GM18861 (cell line): Measurements from ENCODE around the gene MTHFD2L.

ENCODE experiments used
- ATAC-seq: cut with Tn5 transposase; IDR thresholded peaks from one replicate; pipeline ENCODE4 v1.9.1; 2021; ENCODE audit not compliant: unreplicated experiment

Gene MTHFD2L

DNA sequence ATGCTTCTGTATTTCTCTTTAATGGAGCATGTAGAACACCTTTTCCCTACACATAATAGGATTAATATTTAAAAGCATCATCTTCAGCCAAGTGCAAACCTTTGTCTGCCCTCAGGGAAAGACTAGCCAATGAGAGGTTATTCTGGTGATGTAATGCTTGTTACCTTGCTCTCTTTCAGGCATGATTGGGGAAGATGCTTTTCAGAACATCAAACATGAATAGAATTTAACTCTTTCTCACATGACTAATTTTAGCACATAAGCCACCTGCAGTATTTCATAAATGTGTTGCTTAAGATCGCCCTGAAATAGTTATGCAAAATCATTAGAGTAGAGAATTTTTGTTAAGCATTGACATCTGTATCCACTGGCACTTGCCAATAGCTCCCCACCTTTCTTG, 139.6 kb downstream of the MTHFD2L start:
- no peak for ATAC-seq

DNA sequence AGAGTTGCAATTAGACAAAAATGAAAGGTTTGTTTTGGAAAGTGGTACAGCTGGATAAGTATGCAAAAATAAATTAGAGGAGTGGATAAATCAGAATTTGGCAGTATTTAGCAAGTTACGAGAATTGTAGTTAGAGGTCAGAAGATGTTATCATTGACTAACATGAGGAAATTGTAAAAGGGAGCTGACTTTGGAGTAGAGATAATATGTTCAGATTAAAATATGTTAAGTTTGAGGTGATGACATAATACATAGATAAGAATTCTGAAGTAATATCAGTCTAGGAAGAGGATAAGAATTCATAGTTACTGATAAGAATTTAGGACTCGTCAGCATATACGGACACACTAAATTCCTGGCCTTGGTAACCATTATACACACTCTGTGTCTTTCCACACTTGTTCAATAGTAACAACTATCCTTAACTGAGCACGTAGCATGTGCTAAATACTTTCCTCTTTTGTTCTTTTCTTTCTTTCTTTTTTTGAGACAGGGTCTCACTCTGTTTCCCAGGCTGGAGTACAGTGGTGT, 146.2 kb downstream of the MTHFD2L start:
- ATAC-seq, result no peak

GRCh38 chr4:74305000-74305399, 147.1 kb downstream of the MTHFD2L start:
- no peak for ATAC-seq

GRCh38 chr4:74307170-74307569, 149.3 kb downstream of the MTHFD2L start:
- ATAC-seq, result no peak

GRCh38 chr4:74308215-74308614, 150.3 kb downstream of the MTHFD2L start, which contains the start of gene EPGN:
TSS of gene EPGN (plus strand) at chr4:74308470. CDS start at chr4:74308534, 64 bp downstream.
- ATAC-seq, result no peak

DNA sequence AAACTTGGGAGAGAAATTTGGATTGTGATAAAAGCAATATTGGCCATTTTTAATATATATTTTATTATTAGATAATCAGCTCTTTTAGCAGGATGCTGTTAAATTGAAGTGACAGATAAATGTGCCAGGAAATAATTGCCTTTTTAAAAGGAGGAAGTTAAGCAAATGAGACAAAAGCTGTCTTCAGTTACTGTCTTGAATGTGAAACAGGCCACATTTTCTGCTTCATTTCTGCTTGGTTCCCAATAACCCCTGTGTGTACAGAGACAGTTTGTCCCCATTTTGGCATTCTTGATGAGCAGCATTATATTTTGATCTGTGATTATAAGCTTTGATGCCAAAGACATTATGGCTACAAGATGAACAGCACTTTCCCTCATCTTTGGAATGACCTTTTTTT, 151.3 kb downstream of the MTHFD2L start:
- ATAC-seq, result no peak

GRCh38 chr4:74311696-74312313, 153.9 kb downstream of the MTHFD2L start:
- ATAC-seq, result no peak

- no peak for ATAC-seq
Measured at GRCh38 chr4:74314329-74314728, 156.4 kb downstream of the MTHFD2L start.

DNA sequence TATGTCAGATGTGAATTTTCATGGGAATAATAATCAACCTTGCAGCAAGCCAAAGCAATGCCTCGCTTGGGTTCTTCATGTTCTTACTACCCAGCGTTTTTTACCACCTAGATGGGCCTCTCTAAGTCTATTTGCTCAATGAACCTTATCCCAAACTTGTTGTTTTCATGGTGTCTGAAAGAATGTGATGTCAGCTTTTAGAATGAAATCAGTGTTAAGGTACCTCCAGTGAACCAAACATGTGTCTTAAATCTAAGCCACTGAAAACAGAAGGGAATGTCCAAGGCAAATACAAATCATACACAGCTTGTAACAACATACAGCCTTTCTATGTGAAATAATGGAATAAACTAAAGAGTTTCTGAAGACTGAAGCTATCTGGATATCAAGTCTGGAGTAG, 157.0 kb downstream of the MTHFD2L start:
- no peak for ATAC-seq

- ATAC-seq, result no peak
Measured at GRCh38 chr4:74315376-74315775, 157.5 kb downstream of the MTHFD2L start.

- ATAC-seq, result no peak
Measured at GRCh38 chr4:74316397-74316796, 158.5 kb downstream of the MTHFD2L start.

DNA sequence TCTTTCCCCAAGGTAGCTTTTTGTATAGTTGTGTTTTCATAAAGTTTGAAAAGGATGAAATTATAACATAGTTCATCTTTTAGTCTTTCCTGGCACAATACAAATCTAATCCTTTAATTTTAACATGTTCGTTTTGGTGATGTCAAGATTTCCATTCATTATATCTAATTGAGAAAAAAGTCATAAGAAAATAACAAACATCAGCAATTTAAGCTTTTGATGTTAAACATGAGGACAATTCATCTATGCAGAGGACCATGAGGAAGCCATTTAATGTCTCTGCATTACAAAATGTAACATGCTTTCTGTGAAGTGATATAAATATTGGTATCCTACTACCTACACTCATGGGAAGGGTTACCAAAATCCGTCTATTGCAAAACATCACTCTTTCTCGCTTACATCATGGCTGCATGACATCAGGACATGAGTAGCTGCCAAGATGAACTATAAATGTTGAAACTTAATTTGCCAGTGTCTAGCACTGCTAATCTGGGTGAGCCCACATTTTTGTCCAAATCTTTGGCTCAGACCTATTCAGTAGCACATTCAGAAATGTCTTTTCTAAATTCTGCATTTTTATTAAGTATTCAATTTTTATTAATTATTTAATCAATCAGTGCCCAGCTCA, 159.8 kb downstream of the MTHFD2L start:
- no peak for ATAC-seq

GRCh38 chr4:74318276-74318675, 160.4 kb downstream of the MTHFD2L start:
- ATAC-seq, result no peak

DNA sequence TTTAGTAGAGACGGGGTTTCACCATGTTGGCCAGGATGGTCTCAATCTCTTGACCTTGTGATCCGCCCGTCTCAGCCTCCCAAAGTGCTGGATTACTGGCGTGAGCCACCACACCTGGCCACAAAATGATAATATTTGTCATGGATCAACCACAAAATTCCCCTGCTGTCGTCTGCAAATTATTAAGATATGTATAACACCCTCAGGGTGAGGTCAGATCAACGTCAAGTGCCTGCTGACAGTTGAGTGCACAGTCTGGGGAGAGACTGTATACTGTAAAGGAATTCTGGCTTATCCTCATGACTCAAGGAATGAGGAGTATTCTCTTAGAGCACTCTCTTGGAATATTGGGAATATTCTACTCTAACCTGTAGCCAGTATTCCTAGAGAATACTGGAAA, 161.6 kb downstream of the MTHFD2L start:
- ATAC-seq, result no peak

DNA sequence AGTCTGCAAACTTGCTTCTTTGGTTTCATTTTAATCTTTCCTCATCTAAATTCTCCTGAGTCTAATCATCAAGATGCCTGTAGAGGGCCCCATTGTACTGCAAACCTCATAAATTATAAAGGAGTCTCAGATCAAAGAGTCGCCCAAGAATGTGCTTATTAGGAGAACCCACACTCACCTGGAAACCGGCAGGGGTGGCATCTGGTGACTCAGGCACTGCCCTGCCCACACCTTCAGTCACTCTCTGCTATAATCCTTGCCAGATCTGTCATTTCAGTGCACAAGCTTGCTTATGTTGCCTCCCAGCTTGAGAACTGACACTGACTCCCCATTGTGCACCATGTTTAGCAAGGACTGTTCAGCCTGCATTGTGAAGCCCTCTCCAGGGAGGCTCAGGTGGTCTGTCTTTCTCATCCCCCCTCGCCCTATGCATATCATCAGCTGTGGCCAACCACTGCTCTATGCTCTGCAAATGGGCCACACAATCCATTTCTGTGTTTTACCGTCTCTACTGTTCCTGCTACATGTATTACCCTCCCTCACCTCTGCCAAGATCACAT, 162.7 kb downstream of the MTHFD2L start:
- ATAC-seq, result peak; percentile 72

DNA sequence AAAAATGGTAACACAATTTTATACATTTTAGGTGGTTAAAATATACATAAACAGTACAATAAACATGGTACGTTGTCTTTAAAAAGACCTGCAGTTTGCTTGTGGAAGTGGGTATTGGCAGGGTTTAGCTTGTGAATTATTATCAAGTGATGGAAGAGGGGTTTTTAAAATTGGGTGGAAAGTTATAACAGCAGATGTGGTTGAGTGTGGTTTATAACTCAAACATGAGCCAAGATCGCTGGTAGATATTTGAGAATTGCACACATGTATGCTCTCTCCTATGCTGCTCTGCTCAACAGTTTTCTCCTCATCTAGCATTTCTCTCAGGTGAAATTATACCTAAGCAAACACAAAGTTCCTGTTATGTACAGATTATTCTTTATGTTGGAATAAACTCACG, 164.4 kb downstream of the MTHFD2L start:
- ATAC-seq, result no peak

- ATAC-seq, result no peak
Measured at GRCh38 chr4:74323663-74324062, 165.7 kb downstream of the MTHFD2L start.

DNA sequence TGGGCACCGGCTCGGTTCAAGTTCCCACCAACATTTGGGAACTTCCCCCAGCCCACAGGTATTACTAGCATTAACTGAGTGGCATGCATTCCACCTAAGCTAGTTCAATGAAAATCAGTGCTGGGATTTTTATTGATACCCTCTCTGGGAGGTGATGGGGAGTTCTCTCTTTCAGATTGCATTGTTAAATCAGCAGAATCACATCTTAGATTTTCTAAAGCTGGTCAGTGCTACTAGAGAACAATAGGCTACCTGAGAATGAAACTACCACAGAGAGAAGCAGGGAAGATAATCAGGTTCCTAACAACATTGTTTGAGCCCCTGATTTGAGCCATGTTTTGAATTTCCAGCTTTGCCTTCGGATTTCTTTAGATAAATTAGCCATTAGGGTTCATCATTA, 166.3 kb downstream of the MTHFD2L start:
- ATAC-seq, result no peak

- ATAC-seq, result no peak
Measured at GRCh38 chr4:74325886-74326285, 168.0 kb downstream of the MTHFD2L start.

DNA sequence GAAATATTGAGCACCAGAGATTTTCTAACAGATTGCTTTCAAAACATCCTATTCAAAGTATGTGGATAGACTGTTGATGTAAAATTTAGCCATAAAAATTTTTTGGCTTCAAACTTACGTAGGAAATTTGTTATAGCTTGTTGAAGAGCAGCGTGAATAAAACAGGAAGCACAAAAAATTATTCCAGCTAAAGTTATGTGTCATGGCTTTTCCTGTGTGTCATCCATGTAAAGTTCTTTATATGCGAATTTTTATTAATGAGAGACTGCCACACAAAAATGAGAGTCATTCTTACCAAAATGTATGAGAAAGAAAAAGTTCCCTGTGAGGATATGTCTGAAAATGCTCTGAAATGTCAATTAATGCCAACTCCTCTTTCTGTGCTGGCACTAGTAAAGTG, 169.8 kb downstream of the MTHFD2L start:
- no peak for ATAC-seq

DNA sequence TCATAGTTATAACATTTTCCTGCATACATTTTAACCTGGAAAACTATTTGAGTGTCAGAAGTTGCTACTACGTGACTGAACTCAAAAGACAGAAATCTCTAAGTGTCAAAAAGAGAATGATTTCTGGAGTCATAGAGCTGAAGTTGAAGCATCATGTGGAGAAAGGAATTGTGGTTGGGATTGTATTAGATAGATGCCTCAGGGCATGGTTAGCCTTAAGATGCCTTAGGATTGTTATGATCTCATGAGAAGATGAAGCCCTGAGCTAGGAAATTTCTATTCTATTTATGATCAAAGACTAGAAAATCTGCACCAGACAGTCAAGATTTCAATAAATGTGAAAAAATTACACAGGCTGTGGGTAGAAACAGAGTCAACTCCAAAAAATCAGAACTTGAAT, 170.6 kb downstream of the MTHFD2L start:
- no peak for ATAC-seq

GRCh38 chr4:74329307-74329706, 171.4 kb downstream of the MTHFD2L start:
- no peak for ATAC-seq
